ENCODE measurements around the gene KCNMA1. TPM values are rescaled to one million over a fixed set of nuclear protein-coding genes. Genes with fewer than 3 reads are reported as not detected.

KCNMA1 gene
- total RNA-seq, 1 experiment from 2014 or later = 0.49 TPM

- CTCF ChIA-PET = interaction anchor here (0.8 to 4.1 kb wide), 3 partner anchors 121 to 470 kb away, joined by 4 to 45 read pairs (median 7); no protein-coding TSS in a partner anchor
- Histone ChIP-seq H3K9me3 (ENCODE audit: control insufficient read depth in 1 of 2, insufficient read depth in 1 of 2, low read depth in 1 of 2, low read length in 2 of 2) (no peaks in the 10 kb centered on the region), H3K4me2 (ENCODE audit: low read length) (no peak overlapping the region), H3K27ac (ENCODE audit: low read depth, low read length) (no peak overlapping the region), H3K4me1 (ENCODE audit: control insufficient read depth in 1 of 2, insufficient read depth in 2 of 2, low read length in 2 of 2) (peaks cover 7 to 10% of the 10 kb centered on the region in 2 experiments), H3K4me3 (replicated peaks in 1 of 2; ENCODE audit: low read depth in 1 of 2, low read length in 2 of 2) (no peak overlapping the region), H3K27me3 (ENCODE audit: insufficient read depth, low read length) (peaks cover 21% of the 10 kb centered on the region; the same call in 1 of the 2 replicates), H3K36me3 (ENCODE audit: control insufficient read depth in 1 of 2, insufficient read depth in 2 of 2, low read length in 2 of 2) (no peaks in the 10 kb centered on the region), H4K20me1 (ENCODE audit: insufficient read depth) (no peaks in the 10 kb centered on the region), H3K9me2 (ENCODE audit: insufficient read depth) (no peaks in the 10 kb centered on the region), H2AFZ (ENCODE audit: low read depth, low read length, poor library complexity, severe bottlenecking) (no peak overlapping the region), H3K9ac (ENCODE audit: low read length) (no peak overlapping the region), H3K79me2 (ENCODE audit: insufficient read depth, low read length) (no peaks in the 10 kb centered on the region)
- intact Hi-C loops (cut with micrococcal nuclease) = loop anchor here (10.0 kb wide), 1 partner anchor 669 kb away; no protein-coding TSS in a partner anchor
- ATAC-seq (no peak), DNase-seq (ENCODE audit: low read depth, low spot score) (no peak)
- no TSS peak for BruUV-seq (replicated peaks)
- POLR2A ChIA-PET = no interaction called here
- TF ChIP-seq ATF3 (IDR thresholded peaks at IDR 0.05) (no peak), ZNF274 (IDR thresholded peaks at IDR 0.05; ENCODE audit: low read depth, low read length) (no peak)
- RAD21 ChIA-PET (ENCODE audit: low non-redundant PET in 1 of 2, low total read pairs in 2 of 2, uncharacterized antibody in 2 of 2, unreplicated experiment in 2 of 2) = no interaction called here
Measured at GRCh38 chr10:77175631-77176222, 461.9 kb downstream of the KCNMA1 start.

- ATAC-seq = peak; percentile 90
- Histone ChIP-seq H3K9me2 (ENCODE audit: insufficient read depth) (no peaks in the 10 kb centered on the region), H2AFZ (ENCODE audit: low read depth, low read length, poor library complexity, severe bottlenecking) (no peak overlapping the region), H4K20me1 (ENCODE audit: insufficient read depth) (no peaks in the 10 kb centered on the region), H3K79me2 (ENCODE audit: insufficient read depth, low read length) (no peaks in the 10 kb centered on the region), H3K9ac (ENCODE audit: low read length) (no peak overlapping the region), H3K4me2 (ENCODE audit: low read length) (no peak overlapping the region), H3K27me3 (ENCODE audit: insufficient read depth, low read length) (peaks cover 21% of the 10 kb centered on the region; the same call in 1 of the 2 replicates), H3K4me3 (replicated peaks in 1 of 2; ENCODE audit: low read depth in 1 of 2, low read length in 2 of 2) (no peak overlapping the region), H3K27ac (ENCODE audit: low read depth, low read length) (no peak overlapping the region), H3K9me3 (ENCODE audit: control insufficient read depth in 1 of 2, insufficient read depth in 1 of 2, low read depth in 1 of 2, low read length in 2 of 2) (no peaks in the 10 kb centered on the region), H3K4me1 (ENCODE audit: control insufficient read depth in 1 of 2, insufficient read depth in 2 of 2, low read length in 2 of 2) (peaks cover 0 to 3% of the 10 kb centered on the region in 2 experiments; a peak in 2 of 4 replicates), H3K36me3 (ENCODE audit: control insufficient read depth in 1 of 2, insufficient read depth in 2 of 2, low read length in 2 of 2) (no peaks in the 10 kb centered on the region)
- intact Hi-C loops (cut with micrococcal nuclease) = loop anchor here (1.0 to 10.0 kb wide), 5 partner anchors 218 to 671 kb away; no protein-coding TSS in a partner anchor
- ChIA-PET RAD21 (ENCODE audit: low non-redundant PET in 1 of 2, low total read pairs in 2 of 2, uncharacterized antibody in 2 of 2, unreplicated experiment in 2 of 2) (interaction anchor here (0.6 to 1.4 kb wide), 6 partner anchors 8 to 583 kb away, joined by 3 to 4 read pairs (median 3); no protein-coding TSS in a partner anchor), CTCF (interaction anchor here (0.7 to 4.1 kb wide), 21 partner anchors 8 to 583 kb away, joined by 3 to 45 read pairs (median 4); no protein-coding TSS in a partner anchor), POLR2A (no interaction called here)
- TF ChIP-seq ZBTB33 (IDR thresholded peaks at IDR 0.05; ENCODE audit: extremely low read depth, insufficient replicate concordance, low read length) (no peak), CBX3 (IDR thresholded peaks at IDR 0.05; ENCODE audit: low read depth) (no peak), RAD21 (IDR thresholded peaks at IDR 0.05; ENCODE audit: low read depth) (peak; percentile 90)
- TF ChIP-seq, protein P1, sequence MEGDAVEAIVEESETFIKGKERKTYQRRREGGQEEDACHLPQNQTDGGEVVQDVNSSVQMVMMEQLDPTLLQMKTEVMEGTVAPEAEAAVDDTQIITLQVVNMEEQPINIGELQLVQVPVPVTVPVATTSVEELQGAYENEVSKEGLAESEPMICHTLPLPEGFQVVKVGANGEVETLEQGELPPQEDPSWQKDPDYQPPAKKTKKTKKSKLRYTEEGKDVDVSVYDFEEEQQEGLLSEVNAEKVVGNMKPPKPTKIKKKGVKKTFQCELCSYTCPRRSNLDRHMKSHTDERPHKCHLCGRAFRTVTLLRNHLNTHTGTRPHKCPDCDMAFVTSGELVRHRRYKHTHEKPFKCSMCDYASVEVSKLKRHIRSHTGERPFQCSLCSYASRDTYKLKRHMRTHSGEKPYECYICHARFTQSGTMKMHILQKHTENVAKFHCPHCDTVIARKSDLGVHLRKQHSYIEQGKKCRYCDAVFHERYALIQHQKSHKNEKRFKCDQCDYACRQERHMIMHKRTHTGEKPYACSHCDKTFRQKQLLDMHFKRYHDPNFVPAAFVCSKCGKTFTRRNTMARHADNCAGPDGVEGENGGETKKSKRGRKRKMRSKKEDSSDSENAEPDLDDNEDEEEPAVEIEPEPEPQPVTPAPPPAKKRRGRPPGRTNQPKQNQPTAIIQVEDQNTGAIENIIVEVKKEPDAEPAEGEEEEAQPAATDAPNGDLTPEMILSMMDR (IDR thresholded peaks at IDR 0.05 in 2 of 3, conservative IDR thresholded peaks at IDR 0.05 in 1 of 3; ENCODE audit: borderline replicate concordance in 1 of 3, insufficient read depth in 1 of 3, low read depth in 2 of 3, low read length in 2 of 3) = peak; percentile 80 to 90 (median 84); a peak in 5 of 6 replicates
- BruUV-seq (replicated peaks) = no TSS peak
- peak; percentile 66 for DNase-seq (ENCODE audit: low read depth, low spot score)
Measured at GRCh38 chr10:77173615-77174461, 463.8 kb downstream of the KCNMA1 start.

All from HCT116 (cell line).